Measurements from ENCODE around the gene NUP93.
"Not testable (repeated sequence)": the region's sequence is repeated elsewhere in the genome, so short reads cannot be mapped to it uniquely, and the experiment has no call there.

The NUP93 gene

DNA sequence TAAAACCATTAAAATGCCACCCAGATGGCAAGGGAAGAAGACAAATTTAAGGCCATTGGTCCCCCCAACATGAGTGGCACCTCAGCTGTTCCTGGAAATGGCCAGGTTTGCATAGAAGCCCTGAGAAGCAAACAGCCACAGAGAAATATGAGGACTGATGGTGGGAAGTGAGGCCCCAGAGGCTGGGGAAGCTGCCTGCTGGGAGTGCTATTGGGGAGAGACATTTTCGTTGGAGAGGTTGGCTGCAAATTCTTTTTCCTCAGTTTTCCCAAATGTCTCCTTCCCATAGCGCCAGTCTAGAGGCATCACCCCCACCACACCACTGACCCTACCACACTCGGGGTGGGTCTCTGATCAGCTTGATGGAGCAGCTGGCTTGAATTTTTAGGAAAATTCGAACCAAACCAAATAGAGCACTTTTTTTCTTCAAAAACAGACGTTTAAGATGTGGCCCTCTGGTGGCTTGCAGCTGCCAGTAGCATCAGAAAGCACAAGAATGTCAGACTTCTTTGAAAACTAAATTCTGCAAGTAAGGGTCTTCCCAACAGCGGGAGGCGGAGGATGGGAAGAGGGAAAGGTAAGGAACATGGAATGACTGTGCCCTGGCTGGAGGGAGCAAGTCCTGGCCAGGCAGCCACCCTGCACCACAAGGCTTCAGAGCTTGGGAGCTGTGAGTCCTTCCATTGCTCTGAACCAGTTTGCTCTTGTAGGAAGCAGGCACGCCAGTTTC, 121.9 kb downstream of the NUP93 start:
- DNase-seq: peak; percentile 49

DNA sequence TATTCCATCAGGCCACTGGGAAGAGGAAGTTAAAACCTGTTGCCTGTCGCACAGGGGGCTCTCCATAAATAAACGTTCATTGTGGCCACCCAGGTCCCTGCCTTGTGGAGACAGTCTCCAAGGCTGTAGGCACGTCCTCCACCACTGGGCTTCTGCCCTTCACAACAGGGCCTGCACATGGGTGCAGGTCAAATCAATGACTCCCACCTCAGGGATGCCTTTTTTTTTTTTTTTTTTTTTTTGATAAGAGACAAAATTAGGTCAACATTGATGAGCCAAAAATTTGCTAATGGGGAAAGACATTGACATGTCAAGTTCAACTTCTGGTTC, 122.4 kb downstream of the NUP93 start:
- DNase-seq: no peak

- no peak for DNase-seq
Observed at GRCh38 chr16:56852968-56853367, 123.0 kb downstream of the NUP93 start.

DNA sequence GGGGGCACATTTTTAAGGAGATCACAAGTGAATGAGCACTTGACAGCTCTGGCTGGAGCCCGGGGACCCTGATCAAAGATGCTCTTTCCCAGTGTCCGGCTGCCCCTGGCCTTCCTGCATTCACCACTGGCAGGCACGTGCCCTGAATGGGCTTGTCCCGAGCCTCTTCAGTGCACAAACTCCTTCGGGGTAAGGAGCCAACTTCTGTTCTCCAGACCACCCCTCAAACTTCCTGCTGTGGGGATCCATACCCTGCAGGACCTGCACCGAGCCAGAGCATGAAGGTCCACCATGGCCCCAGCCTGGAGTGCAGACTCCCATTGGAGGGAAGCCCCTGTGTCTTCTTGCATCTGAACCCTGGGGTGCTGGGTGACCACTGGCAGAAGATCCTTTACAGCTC, 125.3 kb downstream of the NUP93 start:
- no peak for DNase-seq

GRCh38 chr16:56855946-56856345, 126.0 kb downstream of the NUP93 start:
- DNase-seq: no peak

GRCh38 chr16:56856876-56857447, 127.0 kb downstream of the NUP93 start:
- no peak for DNase-seq

DNA sequence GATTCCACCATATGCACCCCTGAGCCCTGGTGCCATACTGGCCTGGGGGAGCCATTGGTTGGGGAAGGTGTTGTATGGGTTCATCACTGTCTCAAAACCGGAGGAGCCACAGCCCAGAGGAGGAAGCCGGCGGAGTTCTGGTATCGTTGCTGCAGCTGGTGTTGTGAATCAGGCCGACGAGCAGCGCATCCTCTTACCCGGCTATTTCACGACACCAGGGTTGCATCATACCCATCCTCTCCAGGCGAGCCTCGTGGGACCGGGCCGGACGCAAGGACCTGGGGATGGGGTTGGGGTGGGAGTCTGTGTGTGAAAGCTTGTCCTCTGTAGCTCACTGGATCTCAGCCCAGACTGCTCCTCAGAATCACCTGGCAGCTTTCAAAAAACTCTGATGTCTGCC, 128.4 kb downstream of the NUP93 start:
- DNase-seq: no peak

- DNase-seq: no peak
Observed at GRCh38 chr16:56859636-56860035, 129.7 kb downstream of the NUP93 start.

DNA sequence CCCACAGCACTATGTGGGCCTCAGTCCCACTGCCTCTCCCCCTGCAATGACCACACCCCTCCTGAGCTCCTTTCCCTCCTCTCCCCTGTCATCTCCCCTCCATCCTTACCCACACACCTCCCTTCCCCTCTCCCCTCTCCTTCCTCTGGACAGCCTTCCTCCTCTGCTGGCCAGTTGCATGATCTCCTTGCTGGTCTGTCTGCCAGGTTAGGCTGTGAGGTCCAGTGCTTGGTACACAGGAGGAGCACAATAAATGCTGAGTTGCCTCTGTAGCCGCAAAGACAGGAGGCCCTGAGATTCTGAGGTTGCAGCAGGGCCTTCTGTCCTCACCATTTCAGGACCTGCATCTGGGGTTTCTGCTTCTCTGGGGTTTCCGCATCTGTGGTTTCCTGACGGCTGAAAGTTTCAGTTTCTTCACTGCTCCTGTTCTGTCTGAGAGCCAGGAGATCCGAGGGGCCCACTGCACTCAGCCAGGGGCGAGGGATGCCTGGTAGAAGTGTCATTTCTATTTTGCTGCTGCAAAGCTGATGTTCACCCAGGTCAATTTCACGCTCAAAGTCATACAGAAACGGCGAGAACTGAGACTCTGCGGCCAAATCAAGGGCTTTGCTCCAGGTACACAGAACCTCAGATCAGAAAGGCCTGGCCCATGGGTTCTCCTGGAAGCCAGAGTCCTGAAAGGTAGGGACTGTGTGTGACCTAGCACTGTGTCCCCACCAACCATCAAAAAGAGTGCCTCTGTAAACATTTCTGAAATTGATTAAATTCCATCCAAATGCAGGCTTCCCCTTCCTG, 130.5 kb downstream of the NUP93 start:
- DNase-seq: no peak

DNA sequence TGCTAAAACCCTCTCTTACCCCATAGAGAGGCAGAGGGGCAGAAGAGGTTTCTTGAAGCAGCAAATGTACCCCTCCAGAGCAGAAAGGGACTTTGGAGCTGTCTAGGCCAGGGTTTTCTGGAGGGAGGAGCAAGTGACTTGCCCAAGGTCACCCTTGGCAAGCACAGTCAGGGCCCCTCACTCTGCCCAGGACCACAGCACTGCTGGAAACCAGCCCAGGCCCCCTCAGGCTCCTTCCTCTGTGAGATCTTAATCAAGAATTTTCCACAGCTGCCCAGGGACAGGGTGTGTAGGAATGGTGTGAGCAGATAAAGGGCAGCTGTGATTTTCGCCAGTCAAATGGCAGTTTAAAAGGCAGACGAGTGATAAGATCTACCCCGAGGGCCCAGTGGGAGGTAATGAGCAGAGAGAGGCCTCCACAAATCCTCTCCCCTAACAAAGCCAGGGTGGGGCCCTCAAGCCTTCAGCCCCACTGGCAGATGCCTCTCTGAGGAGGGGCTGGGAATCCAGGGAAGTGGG, 131.2 kb downstream of the NUP93 start:
- DNase-seq: no peak

- no peak for DNase-seq
Observed at GRCh38 chr16:56861756-56862155, 131.8 kb downstream of the NUP93 start.

- DNase-seq: no peak
Observed at GRCh38 chr16:56862776-56863175, 132.8 kb downstream of the NUP93 start.

DNA sequence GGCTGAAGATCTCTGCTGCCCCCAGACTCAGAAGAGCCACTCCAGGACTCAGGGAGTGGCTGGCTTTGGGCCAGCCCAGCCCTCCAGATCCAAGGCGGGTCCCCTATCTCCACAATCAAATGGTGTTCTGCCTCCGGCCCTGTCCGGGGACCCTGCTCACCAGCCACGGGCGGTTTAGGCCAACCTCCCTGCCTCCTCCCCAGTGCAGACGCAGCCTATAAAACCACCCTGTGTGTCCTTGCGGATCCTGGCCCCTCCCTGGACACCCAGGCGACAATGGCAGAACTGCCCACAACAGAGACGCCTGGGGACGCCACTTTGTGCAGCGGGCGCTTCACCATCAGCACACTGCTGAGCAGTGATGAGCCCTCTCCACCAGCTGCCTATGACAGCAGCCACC, 135.0 kb downstream of the NUP93 start, which contains the start of gene SLC12A3:
Gene SLC12A3 (plus strand): TSS at position 248 of the 400 bp plus-strand sequence. CDS start 29 bp downstream, at position 277.
- DNase-seq: no peak

DNA sequence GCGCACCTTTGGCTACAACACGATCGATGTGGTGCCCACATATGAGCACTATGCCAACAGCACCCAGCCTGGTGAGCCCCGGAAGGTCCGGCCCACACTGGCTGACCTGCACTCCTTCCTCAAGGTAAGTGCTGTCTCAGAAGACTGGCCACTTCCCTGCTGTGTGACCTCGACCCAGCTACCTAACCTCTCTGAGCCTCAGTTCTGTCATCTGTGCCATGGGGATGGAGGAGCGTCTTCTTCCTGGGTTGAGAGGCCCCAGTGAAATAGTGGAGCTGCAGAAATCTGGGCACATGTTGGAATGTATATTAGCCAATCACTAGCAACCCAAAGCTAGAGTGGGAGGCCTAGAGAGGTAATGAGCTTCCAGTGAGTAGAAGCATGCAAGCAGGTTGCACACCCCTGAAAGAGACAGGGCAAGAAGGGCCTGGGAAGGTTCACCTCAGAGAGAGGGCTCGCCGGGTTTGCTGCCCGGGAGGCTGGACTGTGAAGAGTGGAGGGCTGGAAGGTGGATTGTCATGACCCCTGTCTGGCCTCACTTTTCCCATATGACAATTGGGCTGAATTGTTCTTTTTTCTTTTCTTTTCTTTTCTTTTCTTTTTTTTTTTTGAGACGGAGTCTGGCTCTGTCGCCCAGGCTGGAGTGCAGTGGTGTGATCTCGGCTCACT, 135.6 kb downstream of the NUP93 start:
- DNase-seq: no peak

GRCh38 chr16:56866955-56867830, 137.3 kb downstream of the NUP93 start:
- DNase-seq: peak; percentile 68

GRCh38 chr16:56868175-56868574, 138.2 kb downstream of the NUP93 start:
- DNase-seq: no peak

- DNase-seq: not testable (repeated sequence)
Observed at GRCh38 chr16:56868766-56869165, 138.8 kb downstream of the NUP93 start.

GRCh38 chr16:56869513-56870275, 139.8 kb downstream of the NUP93 start:
- no peak for DNase-seq

- DNase-seq: no peak
Observed at GRCh38 chr16:56870276-56870888, 140.5 kb downstream of the NUP93 start.

DNA sequence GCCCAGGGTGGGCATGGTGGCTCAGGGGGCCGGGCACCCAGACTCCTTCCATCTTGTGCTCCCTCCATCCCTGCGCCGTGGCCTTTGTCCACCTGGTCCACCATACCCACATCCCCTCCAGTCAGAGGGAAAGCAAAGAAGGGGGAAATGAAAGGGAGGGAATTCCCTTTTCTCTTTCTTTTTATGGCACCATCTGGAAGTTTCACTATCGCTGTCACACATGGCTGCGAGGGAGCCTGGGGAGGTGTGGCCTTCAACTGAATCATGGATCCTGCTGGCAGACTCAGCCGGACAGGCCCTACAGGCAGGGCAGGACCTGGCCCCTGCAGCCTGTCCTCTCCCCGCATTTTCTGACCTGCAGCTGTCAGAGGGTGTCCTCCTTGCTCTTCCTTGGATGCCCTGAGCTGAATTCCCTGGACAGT, 141.3 kb downstream of the NUP93 start:
- no peak for DNase-seq
